GM18502 (cell line): ENCODE measurements around the gene SKIC8.

Experiments used
- ATAC-seq: cut with Tn5 transposase; IDR thresholded peaks from one replicate; pipeline ENCODE4 v1.9.1; 2021; ENCODE audit warnings: mild to moderate bottlenecking; ENCODE audit not compliant: unreplicated experiment, poor library complexity

SKIC8 gene

GRCh38 chr15:78322724-78323521, 23.5 kb upstream of the SKIC8 start:
- no peak for ATAC-seq

GRCh38 chr15:78322243-78322642, 22.8 kb upstream of the SKIC8 start:
- no peak for ATAC-seq

- ATAC-seq, result no peak
Observed at GRCh38 chr15:78321786-78322185, 22.4 kb upstream of the SKIC8 start.

GRCh38 chr15:78321041-78321570, 21.7 kb upstream of the SKIC8 start:
- no peak for ATAC-seq

GRCh38 chr15:78320183-78320582, 20.8 kb upstream of the SKIC8 start:
- no peak for ATAC-seq

GRCh38 chr15:78319588-78319987, 20.2 kb upstream of the SKIC8 start:
- ATAC-seq, result no peak

- ATAC-seq, result no peak
Observed at GRCh38 chr15:78317145-78317836, 17.9 kb upstream of the SKIC8 start.

GRCh38 chr15:78316283-78317083, 17.1 kb upstream of the SKIC8 start:
- peak; percentile 71 for ATAC-seq

- no peak for ATAC-seq
Observed at GRCh38 chr15:78315686-78316282, 16.4 kb upstream of the SKIC8 start.

GRCh38 chr15:78314181-78314581, 14.8 kb upstream of the SKIC8 start:
- ATAC-seq, result no peak

GRCh38 chr15:78313383-78313782, 14.0 kb upstream of the SKIC8 start:
- ATAC-seq, result no peak

- no peak for ATAC-seq
Observed at GRCh38 chr15:78312957-78313356, 13.5 kb upstream of the SKIC8 start.

GRCh38 chr15:78312536-78312935, 13.1 kb upstream of the SKIC8 start:
- no peak for ATAC-seq

- ATAC-seq, result no peak
Observed at GRCh38 chr15:78311292-78311691, 11.9 kb upstream of the SKIC8 start.

GRCh38 chr15:78308422-78309032, 9.1 kb upstream of the SKIC8 start:
- ATAC-seq, result no peak

GRCh38 chr15:78307976-78308375, 8.6 kb upstream of the SKIC8 start:
- no peak for ATAC-seq

- ATAC-seq, result no peak
Observed at GRCh38 chr15:78306176-78306774, 6.9 kb upstream of the SKIC8 start.

- ATAC-seq, result no peak
Observed at GRCh38 chr15:78304216-78305066, 5.0 kb upstream of the SKIC8 start.
